Tibial nerve (tissue), 3 donors: ENCODE measurements around the gene SIGLEC9.

ENCODE experiments used
- CTCF ChIP-seq, 5 experiments: fragments of 200-600 bp in 3 of 5; fragments of 450-650 bp in 2 of 5; sonication (generic) in 3 of 5; IDR thresholded peaks; one replicate each; pipeline ENCODE4 v1.5.1; 2016 to 2019; ENCODE audit warnings: antibody characterized with exemption in 5 of 5, mild to moderate bottlenecking in 3 of 5, moderate library complexity in 2 of 5
- POLR2A ChIP-seq, 2 donors: fragments of 450-650 bp; IDR thresholded peaks; one replicate each; pipeline ENCODE4 v1.6.1; 2017; ENCODE audit warnings: antibody characterized with exemption in 2 of 2, mild to moderate bottlenecking in 2 of 2, moderate library complexity in 2 of 2

GRCh38 chr19:51082611-51083010 lies 42.1 kb upstream of the SIGLEC9 start, which contains the start of gene KLK14:
- TF ChIP-seq CTCF (IDR thresholded peaks at IDR 0.05) = no peak
- TF ChIP-seq POLR2A (IDR thresholded peaks at IDR 0.05) = no peak
